Esophagus squamous epithelium (tissue), 5 donors: ENCODE data around the gene RFNG. TPM values are rescaled to one million over a fixed set of nuclear protein-coding genes. Genes with fewer than 3 reads are reported as not detected.

Experiments used
- DNase-seq: peaks from one replicate; lab custom pipeline; 2025; lab: John Stamatoyannopoulos, UW
- H3K27ac ChIP-seq, 4 donors: fragments of 200-600 bp; sonication (generic); one replicate each; pipeline ENCODE4 v1.5.1; 2016 to 2019; ENCODE audit warnings: mild to moderate bottlenecking in 1 of 4
- H3K27me3 ChIP-seq, 4 donors: fragments of 200-600 bp; sonication (generic); 1 replicate in 3 of 4; 2 replicates in 1 of 4; pipeline versions ENCODE4 v1.5.1 to v1.6.0; 2017 to 2021; ENCODE audit warnings: antibody characterized with exemption in 1 of 4
- H3K36me3 ChIP-seq, 3 donors: fragments of 200-600 bp; sonication (generic); one replicate each; pipeline ENCODE4 v1.5.1; 2016 to 2019
- H3K4me1 ChIP-seq, 3 donors: fragments of 200-600 bp; sonication (generic); one replicate each; pipeline ENCODE4 v1.5.1; 2017 to 2019
- H3K4me3 ChIP-seq, 4 donors: fragments of 200-600 bp; sonication (generic); 1 replicate in 3 of 4; 2 replicates in 1 of 4; pipeline ENCODE4 v1.5.1; 2016 to 2019; ENCODE audit warnings: mild to moderate bottlenecking in 2 of 4, moderate library complexity in 1 of 4
- H3K9me3 ChIP-seq, 3 donors: fragments of 200-600 bp; sonication (generic); one replicate each; pipeline ENCODE4 v1.5.1; 2016 to 2019
- POLR2A ChIP-seq, 4 donors: fragments of 450-650 bp; IDR thresholded peaks; one replicate each; pipeline ENCODE4 v1.6.1; 2017; ENCODE audit warnings: antibody characterized with exemption in 4 of 4, mild to moderate bottlenecking in 4 of 4, moderate library complexity in 3 of 4
- WGBS, 2 donors: methylation state at CpG; one replicate each; pipeline ENCODE4 v1.1.5; 2018; 5-methylcytosine and 5-hydroxymethylcytosine counted together
- intact Hi-C: fragments of 100-400 bp; cut with DNase I; formaldehyde crosslinking; loops from one replicate; pipeline ENCODE4 v1.15.0; 2022
- total RNA-seq, 4 donors: library from RNA; depleted of rRNA; stranded (reverse); fragments of >200 nt; gene quantifications; one replicate each; pipeline ENCODE4 v1.1.0, GENCODE V29; 2016
- TF ChIP-seq, protein P1 (sequence below), 6 experiments: fragments of 450-650 bp in 4 of 6; fragments of 200-600 bp in 2 of 6; sonication (generic) in 2 of 6; IDR thresholded peaks; one replicate each; pipeline ENCODE4 v1.5.1; 2016 to 2019; ENCODE audit warnings: antibody characterized with exemption in 6 of 6, mild to moderate bottlenecking in 4 of 6, moderate library complexity in 4 of 6
- donor health status: DM: yes; HTN: yes; CAD: no.

Gene RFNG
- total RNA-seq, 4 donors from 2014 or later, result 24.9 to 38.1 (median 31.2) TPM

DNA sequence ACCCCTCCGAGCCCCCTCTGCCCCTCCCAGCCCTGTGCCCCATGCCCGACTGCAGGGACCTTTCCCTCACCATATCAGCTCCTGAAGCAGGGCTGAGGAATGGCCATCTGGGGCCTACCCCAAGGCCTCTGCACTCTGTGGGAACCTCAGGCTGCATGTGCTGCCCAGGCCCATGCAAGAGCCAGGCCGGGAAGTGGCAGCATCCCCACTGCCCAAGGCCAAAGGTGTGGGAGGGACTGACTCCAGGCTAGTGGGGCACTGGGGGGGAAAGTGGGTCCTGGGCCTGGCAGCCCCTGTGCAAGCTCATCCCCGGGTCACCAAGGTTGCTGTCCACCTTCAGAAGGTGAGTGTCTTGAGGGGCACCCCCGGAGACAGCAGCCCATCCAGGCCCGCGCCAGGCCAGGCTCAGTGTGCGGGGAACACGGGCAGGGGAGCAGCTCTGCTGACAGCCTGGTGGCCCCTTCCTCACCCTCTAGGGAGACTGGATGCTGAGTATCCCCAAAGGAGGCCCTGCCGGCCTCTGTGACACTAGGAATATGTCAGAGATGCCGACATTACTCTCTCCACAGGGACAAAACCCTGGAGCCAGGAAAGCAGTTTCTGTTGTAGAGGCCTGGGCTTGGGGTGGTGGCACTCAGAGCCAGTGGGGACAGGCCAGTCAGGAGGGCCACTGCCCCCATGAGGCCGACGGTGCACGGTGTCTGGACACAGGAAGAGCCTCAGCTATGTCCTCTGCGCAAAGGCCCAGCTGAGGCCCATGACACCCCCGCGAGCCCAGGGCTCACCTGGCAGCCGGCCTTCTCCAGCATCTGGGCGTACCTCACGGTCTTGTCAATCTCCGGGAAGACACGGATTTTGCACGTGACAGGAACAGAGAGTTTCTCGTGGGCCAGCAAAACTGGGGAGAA is 10.7 kb upstream of the RFNG start:
- Histone ChIP-seq H3K9me3 (no peaks in the 10 kb centered on the region), H3K27me3 (no peaks in the 10 kb centered on the region), H3K4me1 (peaks cover 20 to 38% (median 24%) of the 10 kb centered on the region in 3 donors), H3K4me3 (no peak overlapping the region), H3K36me3 (peaks cover 46 to 69% (median 47%) of the 10 kb centered on the region in 3 donors), H3K27ac (no peak overlapping the region)
- no peak for TF ChIP-seq POLR2A (IDR thresholded peaks at IDR 0.05)
- TF ChIP-seq, protein P1, sequence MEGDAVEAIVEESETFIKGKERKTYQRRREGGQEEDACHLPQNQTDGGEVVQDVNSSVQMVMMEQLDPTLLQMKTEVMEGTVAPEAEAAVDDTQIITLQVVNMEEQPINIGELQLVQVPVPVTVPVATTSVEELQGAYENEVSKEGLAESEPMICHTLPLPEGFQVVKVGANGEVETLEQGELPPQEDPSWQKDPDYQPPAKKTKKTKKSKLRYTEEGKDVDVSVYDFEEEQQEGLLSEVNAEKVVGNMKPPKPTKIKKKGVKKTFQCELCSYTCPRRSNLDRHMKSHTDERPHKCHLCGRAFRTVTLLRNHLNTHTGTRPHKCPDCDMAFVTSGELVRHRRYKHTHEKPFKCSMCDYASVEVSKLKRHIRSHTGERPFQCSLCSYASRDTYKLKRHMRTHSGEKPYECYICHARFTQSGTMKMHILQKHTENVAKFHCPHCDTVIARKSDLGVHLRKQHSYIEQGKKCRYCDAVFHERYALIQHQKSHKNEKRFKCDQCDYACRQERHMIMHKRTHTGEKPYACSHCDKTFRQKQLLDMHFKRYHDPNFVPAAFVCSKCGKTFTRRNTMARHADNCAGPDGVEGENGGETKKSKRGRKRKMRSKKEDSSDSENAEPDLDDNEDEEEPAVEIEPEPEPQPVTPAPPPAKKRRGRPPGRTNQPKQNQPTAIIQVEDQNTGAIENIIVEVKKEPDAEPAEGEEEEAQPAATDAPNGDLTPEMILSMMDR (IDR thresholded peaks at IDR 0.05), result no peak
- DNase-seq, result no peak
- intact Hi-C loops, result no loop called here
- WGBS, 2 donors, result 83 to 100% methylated on average over 2 to 12 of the region's 24 CpGs

DNA sequence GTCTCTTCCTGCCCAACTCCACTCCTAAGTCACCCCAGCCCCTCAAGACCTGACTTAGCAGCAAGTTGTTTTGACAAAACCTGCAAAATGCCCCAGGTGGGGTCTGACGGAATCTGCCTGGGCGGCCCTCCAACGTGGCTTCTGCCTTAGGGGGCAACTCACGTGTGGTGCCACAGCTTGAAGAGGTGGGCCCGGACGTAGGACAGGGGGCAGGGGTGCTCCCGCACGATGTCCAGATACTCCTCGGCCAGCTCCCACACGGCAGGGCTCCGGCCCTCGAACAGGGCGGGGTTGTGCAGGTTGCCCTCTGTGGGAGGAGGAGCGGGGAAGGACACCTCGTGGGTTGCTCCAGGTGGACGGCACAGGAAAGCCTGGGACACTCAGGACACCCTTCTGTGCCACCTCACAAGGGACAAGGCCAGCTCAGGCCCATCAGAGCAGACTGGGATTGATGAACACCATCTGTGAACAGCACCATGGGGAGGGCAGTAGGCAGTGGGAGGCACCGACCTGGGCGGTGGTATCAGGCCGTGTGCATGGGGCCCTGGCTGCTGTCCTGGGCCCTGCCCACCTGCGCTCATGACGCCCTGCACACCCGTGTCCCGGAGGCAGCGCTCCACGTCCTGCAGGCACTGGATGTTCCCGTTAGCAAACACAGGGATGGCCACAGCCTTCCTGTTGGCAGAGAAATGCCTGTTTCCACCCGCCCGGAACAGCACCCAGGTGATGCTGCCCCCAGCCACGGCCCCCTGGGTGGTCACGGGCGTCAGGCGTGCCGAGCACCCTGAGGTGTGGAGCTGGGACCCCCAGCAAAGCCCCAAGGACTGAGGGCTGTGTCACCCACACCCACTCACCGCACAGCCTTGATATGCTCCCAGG is 9.7 kb upstream of the RFNG start:
- H3K36me3 ChIP-seq, result peaks cover 55 to 79% (median 58%) of the 10 kb centered on the region in 3 donors

DNA sequence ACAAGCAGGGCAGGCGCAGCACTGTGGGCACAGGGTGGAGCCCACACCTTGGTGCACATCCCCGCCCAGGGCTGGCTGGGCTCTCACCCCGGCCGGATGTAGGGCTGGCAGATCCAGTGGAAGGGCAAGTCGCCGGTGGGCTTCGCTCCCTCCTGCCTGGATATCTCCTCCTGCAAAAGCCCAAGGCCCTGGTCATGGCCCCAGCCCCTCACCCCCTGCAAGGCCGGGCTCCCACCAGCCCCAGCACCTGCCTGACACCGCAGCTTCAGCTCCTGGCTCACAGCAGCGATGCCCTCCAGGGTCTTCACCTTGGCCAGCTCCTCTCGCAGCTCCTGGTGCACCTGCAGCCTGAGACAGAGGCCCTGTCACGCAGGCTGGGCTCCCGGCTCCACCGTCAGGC is 9.0 kb upstream of the RFNG start:
- no peak for TF ChIP-seq POLR2A (IDR thresholded peaks at IDR 0.05)
- TF ChIP-seq, protein P1 (IDR thresholded peaks at IDR 0.05), result no peak
- H3K36me3 ChIP-seq, result peaks cover 58 to 86% (median 64%) of the 10 kb centered on the region in 3 donors
- DNase-seq, result no peak
- no peaks in the 10 kb centered on the region for H3K27me3 ChIP-seq
- WGBS, 2 donors, result 75 to 89% methylated on average over 5 to 7 of the region's 14 CpGs
- H3K9me3 ChIP-seq, result no peaks in the 10 kb centered on the region
- intact Hi-C loops, result no loop called here
- H3K4me1 ChIP-seq, result peaks cover 13 to 28% (median 18%) of the 10 kb centered on the region in 3 donors
- H3K27ac ChIP-seq, result no peak overlapping the region
- no peak overlapping the region for H3K4me3 ChIP-seq

More for the DNA sequence above, 9.7 kb upstream of the RFNG start:
- no peak for DNase-seq
- H3K9me3 ChIP-seq, result no peaks in the 10 kb centered on the region
- H3K4me1 ChIP-seq, result peaks cover 18 to 33% (median 24%) of the 10 kb centered on the region in 3 donors
- H3K4me3 ChIP-seq, result no peak overlapping the region
- H3K27me3 ChIP-seq, result no peaks in the 10 kb centered on the region
- intact Hi-C loops, result no loop called here
- no CpG with 5 or more reads among the region's 34 CpGs for WGBS, 2 donors
- no peak for TF ChIP-seq POLR2A (IDR thresholded peaks at IDR 0.05)
- TF ChIP-seq, protein P1 (IDR thresholded peaks at IDR 0.05), result no peak
- H3K27ac ChIP-seq, result no peak overlapping the region

DNA sequence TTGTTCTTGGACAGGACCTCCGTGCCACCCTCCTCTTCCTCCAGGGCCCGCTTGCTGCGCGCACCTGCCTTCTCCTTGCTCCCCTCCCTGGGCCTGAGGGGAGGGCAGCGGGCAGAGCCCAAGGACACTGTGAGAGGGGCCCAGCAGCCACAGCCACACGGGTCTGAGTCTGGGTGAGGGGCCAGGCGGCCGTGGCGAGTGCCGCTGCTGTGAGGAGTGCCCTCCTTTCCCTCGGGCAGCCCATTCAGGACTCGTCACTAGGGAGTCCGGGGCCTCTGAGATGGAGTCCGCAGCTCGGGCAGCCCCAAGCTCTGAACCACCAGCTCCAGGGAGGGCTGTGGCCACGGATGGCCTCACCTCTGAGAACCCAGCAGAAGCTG is 8.4 kb upstream of the RFNG start:
- WGBS, 2 donors, result 80% methylated on average over 9 of the region's 16 CpGs; no CpG with 5 or more reads in 1 of the 2 donors
- Histone ChIP-seq H3K27ac (no peak overlapping the region), H3K9me3 (no peaks in the 10 kb centered on the region), H3K27me3 (no peaks in the 10 kb centered on the region), H3K4me1 (peaks cover 13 to 29% (median 17%) of the 10 kb centered on the region in 3 donors), H3K36me3 (peaks cover 62 to 92% (median 70%) of the 10 kb centered on the region in 3 donors), H3K4me3 (no peak overlapping the region)
- no peak for DNase-seq
- intact Hi-C loops, result no loop called here
- no peak for TF ChIP-seq POLR2A (IDR thresholded peaks at IDR 0.05)
- TF ChIP-seq, protein P1 (IDR thresholded peaks at IDR 0.05), result no peak
